HG03025 (cell line): Measurements from ENCODE around the gene FOXQ1.

Source experiments
- ATAC-seq: cut with Tn5 transposase; IDR thresholded peaks from one replicate; pipeline ENCODE4 v1.9.1; 2021; ENCODE audit warnings: mild to moderate bottlenecking, moderate library complexity; ENCODE audit not compliant: unreplicated experiment, low FRiP score

FOXQ1 gene

DNA sequence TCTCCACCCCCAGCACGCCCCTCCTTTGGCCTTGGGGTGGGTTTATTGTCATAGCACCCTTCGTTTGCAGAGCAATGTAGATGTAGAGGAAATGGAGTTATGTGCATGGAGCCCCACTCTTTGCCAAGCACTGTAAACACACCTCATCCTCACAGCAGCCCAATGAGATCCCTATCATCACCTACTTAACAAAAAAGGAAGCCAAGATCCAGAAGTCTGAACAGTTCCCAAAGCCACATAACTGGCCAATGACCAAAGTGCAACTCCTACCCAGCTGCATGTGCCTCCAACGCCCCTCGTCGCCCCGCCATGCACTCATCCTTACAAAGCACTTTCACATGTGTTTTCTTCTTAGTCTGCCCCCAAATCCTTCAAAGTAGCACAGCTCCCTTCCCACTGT is 21.8 kb upstream of the FOXQ1 start:
- no peak for ATAC-seq

DNA sequence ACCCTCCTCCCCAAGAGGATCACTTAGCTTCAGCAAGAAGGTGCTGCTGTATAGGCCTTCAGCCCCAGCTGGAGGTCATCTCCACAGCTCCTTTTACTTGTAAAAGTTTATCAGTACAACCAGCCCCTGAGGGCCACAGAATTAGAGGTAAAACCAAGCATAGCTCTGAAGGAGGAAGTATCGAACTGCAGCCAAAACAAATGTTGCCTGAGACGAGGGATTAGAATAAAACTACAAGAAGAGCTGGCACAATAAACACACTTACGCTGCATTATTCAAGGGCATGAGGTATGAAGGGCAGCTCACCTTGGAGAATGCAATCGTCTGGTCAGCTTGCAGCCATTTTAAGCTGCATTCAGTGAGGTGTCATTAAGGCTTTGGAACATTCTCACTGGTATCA is 21.1 kb upstream of the FOXQ1 start:
- ATAC-seq = no peak

DNA sequence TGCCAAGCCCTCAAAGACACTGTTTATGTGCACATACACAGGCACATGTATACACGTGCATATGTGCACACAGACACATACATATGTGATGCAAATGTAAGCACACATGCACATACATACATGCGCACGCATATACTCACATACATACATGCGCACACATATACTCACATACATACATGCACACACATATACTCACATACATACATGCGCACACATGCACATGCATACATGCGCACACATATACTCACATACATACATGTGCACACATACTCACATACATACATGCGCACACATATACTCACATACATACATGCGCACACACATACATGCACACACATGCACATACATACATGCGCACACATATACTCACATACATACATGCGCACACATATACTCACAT is 20.5 kb upstream of the FOXQ1 start:
- ATAC-seq = no peak

DNA sequence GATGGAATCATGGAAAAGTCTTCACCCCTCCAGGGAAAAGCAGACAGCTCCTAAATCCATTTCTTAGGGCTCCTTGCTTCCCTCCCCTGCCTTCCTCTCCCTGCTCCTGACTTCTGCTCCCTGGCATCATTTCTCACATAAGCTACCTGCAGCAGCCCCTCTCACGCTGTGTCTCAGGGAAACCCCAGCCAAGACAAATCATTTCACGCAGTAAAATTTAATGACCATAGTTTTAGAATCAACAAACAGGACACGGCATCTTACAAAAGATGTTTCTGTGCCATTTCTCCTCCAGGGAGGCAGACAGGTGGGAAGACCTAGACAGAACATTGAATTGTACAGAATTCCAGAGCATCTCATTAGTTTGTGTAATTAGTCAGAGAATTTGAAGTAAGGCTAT is 16.5 kb upstream of the FOXQ1 start:
- ATAC-seq = no peak

DNA sequence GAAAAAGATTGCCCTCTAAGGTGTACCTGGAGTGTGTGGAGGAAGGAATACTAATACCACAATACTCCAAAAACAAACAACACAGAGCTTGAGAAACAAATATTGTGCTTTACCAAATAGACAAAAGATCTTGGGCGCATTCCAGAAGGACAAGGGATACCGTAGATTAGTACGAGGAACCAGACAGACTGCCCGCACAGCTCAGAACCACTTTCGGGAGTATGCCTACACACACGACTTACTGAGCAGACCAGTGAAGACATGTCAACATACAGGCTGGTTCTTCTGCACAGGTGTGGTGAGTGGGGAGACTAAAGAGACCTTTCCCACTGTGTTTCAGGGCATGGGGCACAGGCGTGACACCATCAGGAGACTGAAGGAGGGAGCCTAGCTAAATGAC is 15.8 kb upstream of the FOXQ1 start:
- no peak for ATAC-seq

DNA sequence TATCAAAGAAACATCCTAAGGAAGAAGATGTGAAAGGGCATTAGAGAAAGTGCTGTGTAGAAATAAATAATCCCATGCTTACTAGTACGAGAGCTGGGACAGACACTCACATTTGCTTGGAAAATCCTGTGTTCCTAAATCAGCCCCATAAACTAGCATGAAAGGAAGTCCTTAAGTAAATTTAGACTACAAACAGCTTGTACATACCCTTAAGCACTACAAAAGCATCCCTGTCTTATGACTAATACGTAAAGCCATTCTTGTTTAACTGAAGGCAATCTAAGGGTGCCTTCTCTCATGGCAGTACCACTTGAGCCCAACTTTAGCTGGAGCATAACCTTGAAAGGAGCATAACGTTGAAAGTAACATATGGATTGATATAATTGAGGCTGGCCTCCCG is 15.4 kb upstream of the FOXQ1 start:
- ATAC-seq = no peak

DNA sequence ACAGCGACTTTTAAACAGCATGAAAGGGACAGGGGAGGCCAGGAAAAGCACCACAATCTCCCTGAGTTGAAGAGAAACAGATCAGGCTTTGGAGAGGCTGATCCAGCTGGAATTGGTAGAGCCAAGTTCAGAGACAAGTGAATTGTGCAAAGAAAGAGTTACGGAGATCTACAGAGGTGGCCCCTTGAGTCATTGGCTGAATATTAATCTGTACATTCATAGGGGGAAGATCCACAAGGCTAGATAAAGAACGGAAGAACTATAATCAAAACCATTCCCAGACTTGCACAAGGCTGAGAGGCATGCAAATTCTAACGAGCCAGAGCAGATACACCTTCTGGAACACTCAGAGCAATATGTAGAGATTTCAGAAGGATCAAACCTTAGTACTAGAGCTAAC is 14.2 kb upstream of the FOXQ1 start:
- ATAC-seq = no peak

DNA sequence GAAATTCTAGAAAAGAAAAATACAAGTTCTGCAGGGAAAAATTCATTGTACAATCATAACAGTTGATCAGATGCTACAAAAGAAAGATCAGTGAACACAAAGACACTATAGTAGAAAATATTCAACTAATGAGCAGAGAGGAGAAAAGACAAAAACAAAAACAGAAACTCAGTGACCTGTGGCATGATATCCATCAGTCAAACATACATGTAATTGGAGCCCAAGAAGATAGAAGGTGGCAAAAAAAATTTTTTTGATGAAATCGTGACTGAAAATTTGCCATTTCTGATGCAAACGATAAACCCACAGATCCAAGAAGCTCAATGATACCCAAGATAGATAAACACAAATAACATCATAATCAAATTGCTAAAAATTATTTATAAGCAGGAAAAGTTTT is 13.1 kb upstream of the FOXQ1 start:
- no peak for ATAC-seq

DNA sequence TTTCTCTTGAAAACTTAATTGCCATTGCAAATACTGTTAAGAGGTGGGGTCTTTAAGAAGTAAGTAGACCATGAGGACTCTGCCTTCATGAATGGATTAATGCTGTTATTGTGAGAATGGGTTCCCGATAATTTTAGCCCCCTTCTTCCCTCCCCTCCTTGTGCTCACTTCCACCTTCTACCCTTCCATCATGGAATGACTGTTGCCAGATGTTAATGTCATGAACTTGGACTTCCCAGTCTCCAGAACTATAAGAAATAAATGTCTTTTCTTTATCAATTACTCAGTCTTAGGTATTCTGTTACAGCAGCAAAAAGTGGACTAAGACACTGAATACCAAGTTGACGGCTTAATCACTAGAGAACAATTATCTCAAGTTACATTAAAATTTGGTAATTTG is 5.8 kb upstream of the FOXQ1 start:
- no peak for ATAC-seq

DNA sequence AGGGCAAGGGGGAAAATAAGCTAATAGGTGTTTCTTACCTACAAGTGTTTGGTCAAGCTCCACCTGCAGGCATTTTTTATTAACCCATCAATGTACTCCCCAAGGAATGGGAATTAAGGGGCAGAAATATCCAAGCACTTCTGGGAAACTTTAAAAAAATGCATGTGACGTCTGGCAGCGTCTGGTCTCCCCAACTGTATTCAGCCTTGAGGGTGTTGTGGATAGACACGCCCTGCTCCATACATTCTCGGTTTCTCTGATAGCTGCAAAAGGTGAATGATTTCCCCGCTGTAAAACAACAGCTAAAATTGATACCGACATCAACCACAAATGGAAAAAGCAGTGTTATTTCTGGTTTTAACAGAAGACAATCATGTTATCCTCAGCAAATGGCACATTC is 2.5 kb upstream of the FOXQ1 start:
- no peak for ATAC-seq

DNA sequence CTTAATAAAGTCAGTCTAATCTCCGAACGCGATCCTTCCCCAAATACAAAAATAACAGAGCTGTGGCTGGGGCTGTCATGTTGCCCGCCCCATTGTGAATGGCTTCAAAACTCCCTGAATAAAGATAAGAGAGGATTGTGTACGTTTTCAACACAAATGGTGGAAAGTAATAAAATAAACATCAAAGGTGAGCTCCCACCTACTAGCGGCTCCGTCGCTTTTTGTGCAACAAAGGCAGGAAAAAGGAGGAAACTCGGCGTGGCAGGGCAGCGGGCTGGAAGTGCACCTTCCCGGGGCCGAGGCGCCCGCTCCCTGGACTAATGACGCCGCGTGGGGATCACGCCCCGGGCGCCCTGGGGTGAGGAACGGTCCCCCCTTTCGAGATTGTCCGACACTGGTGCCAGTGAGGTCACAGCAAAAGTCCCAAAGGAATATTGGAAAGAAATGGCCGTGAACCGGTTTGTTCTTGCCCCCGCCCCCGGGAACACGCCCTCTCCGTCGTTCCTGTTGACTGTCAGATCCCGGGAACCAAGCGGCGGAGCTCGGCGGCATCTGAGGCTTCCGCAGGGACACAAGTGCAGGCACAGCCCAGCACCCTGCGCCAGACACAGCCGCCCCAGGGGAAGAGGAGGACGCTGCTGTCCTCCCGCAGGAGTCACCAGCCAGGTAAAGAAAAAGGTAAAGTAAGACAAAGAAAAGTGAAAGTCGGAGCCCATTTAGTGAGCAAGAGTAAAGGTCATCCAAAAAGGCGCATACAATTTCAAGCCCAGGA is 1.1 kb upstream of the FOXQ1 start:
- no peak for ATAC-seq

DNA sequence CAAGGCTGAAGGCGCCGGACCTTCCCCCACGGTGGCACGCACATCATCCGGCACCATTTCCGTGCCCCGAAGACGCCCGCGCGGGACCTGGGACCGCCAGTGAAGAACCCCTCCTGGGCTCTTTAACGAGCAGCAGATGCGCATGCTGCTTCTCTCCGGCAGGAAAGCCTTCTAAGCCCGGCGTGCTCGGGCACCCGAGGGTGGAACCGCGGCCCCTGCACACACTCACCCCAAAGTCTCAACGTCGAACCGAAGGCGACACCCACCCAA is 240 bp downstream of the FOXQ1 start:
- ATAC-seq = no peak

DNA sequence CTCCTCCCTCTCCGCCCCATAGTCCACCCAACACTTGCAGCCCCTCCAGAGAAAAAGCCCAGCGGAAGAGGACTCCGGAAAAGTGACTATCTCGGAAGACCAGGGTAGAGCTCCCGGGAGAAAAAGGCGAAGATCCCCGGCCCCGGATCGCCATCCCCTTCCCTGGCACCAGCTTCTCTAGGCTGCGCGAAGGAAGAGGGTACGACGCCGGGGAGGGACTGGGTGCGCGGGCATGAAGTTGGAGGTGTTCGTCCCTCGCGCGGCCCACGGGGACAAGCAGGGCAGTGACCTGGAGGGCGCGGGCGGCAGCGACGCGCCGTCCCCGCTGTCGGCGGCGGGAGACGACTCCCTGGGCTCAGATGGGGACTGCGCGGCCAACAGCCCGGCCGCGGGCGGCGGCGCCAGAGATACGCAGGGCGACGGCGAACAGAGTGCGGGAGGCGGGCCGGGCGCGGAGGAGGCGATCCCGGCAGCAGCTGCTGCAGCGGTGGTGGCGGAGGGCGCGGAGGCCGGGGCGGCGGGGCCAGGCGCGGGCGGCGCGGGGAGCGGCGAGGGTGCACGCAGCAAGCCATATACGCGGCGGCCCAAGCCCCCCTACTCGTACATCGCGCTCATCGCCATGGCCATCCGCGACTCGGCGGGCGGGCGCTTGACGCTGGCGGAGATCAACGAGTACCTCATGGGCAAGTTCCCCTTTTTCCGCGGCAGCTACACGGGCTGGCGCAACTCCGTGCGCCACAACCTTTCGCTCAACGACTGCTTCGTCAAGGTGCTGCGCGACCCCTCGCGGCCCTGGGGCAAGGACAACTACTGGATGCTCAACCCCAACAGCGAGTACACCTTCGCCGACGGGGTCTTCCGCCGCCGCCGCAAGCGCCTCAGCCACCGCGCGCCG is 822 bp downstream of the FOXQ1 start:
- no peak for ATAC-seq

DNA sequence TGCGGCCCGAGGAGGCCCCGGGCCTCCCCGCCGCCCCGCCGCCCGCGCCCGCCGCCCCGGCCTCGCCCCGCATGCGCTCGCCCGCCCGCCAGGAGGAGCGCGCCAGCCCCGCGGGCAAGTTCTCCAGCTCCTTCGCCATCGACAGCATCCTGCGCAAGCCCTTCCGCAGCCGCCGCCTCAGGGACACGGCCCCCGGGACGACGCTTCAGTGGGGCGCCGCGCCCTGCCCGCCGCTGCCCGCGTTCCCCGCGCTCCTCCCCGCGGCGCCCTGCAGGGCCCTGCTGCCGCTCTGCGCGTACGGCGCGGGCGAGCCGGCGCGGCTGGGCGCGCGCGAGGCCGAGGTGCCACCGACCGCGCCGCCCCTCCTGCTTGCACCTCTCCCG is 1.5 kb downstream of the FOXQ1 start:
- no peak for ATAC-seq

DNA sequence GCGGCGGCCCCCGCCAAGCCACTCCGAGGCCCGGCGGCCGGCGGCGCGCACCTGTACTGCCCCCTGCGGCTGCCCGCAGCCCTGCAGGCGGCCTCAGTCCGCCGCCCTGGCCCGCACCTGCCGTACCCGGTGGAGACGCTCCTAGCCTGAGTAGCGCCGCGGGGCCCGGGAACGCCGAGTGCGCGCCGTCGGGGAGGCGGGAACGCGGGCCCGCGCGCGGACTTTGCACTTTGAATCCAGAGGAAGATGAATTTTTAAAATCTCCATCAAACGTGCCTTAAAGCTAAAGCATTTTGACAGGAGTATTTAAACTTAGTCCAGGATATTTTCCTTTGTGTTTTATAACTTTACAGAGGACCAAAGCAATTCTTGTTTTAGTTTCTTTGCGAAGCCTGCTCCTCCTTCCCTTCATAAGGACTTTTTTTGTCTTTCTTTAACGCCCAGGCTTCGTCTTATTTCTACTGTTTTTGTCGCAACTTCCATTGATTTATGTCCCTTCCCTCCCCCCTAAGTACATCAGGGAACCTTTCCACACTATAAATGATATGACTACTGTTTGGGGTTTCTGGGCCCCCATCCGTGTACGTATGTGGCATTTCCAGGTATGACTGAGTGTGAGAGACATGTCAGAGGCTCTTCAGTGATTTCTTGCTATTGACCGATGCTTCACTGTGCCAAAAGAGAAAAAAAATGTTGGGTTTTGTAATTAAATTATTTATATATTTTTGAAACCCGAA is 2.0 kb downstream of the FOXQ1 start:
- no peak for ATAC-seq

DNA sequence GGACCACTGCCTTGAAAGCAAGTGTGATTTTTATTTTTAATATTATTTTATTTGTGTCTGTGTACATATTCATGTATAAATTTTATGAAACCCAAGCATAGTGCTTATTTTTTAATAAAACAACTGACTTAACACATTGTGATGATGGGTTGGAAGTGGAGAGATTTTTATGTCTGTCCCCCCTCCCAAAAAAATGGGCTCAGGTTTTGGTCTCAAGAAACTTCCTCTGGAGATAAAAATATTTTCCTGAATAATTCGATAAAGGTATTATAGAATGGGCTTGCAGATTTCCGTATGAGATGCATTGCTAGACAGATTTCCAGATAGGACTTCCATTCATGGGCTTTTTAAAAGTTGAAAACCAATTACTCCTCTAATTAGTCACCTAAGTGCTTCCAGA is 2.7 kb downstream of the FOXQ1 start:
- no peak for ATAC-seq

DNA sequence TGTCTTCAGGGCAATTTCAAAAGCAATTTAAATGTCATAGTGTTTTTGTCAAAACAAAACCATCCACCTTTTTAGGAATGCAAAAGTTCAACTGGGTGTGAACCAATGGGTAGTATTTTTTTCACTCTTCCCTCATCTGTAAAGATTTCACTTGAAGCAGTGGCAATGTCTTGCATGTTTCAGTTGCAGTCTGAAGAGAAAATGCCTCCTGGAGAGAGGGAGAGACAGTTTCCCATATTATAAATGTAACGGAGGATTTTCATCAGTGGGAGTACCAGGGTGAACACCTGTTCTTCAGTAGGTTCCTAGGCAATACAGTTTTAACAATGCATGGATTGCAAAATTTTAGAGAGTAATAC is 3.3 kb downstream of the FOXQ1 start:
- ATAC-seq = no peak

DNA sequence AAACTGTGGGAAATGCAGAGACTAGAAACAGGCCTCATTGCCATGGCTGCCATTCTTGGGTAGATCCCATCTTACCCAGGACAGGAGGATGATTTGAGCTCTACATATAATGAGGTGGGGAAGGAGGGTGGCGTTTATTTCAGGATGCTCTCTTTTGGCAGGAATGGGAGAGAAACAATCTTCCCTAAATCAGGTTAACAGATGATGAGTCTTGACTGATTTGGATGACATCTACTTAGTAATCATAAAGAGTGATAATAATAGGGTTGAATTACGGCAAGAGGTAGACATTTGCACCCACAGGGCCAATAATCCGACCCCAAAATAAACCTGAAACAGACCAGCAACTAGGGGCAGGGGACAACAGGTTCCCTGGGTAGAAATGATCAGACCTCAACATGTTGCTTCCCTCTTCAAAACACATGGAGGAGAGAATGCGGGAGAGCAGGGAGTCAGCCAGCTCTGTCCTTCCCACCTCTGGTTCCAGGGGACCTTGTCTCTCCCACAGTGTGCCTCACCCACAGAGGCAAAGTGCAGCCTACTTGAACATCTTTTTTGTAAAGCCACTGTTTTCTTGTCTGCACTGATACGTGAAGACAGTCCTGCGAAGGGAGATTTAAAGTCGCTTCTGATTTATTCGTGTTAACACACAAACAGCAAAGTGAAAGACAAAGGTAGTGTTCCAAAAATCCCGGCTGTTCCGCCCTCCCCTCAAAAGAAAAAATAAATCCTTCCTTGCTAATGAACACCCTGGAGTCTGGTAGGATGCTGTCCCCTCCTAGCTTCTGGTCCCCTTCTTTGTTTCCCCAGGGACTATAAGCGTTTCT is 3.9 kb downstream of the FOXQ1 start:
- no peak for ATAC-seq

DNA sequence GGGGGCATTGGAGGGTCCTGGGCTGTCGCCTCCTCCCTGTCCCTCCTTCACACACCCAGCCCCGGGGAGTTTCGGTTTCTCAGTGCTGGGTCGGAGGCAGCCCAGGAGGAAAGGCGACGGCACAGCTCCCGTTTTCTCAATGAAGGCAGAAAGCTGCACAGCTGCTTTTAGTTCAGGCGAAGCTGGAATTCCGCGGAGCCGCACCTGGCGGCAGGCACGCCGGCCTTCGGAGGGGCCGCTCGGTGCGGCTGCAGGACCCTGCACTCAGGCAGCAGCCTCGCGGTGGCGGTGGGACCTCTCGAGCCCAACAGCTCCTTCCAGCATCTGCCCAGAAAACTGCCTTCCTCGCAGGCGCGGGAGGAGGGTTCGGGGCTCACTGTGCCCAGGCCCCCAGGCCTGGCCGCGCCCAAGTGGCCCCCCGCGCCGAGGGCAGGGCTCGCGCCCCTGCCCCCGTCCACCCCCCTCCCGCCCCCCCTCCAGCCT is 4.6 kb downstream of the FOXQ1 start:
- no peak for ATAC-seq

DNA sequence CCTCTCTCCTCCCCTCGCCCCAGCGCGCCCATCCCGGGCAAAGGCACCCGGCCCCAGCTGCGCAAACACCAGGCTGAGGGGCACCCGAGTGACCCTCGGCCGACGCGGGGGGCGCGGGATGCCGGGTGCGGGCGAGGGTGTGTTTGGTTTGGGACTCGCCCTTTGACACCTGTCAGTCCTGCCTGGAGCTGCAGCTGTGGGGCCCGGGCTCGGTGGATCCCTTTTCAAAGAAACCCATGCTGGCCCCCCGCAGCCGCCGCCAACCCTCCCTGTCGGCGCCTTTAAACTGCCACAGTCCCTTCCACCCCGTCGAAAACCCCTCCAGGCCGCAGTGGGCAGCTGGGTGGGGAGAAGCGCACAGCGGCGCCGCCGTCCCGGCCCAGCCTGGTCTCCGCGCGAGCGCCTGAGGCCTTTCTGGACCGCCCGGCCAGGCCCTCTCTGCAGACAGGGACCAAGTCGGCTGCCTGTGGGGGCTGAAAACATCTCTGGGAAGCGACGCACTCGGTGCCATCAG is 5.5 kb downstream of the FOXQ1 start:
- no peak for ATAC-seq
